Measurements from ENCODE around the gene FAM98A. TPM values are rescaled to one million over a fixed set of nuclear protein-coding genes. Genes with fewer than 3 reads are reported as not detected.

Gene FAM98A
- polyA plus RNA-seq, 3 donors: 1.9 to 9.6 (median 7.1) TPM

- H3K27ac ChIP-seq (ENCODE audit: low read depth in 1 of 2, low read length in 2 of 2): no peak overlapping the region
- no peaks in the 10 kb centered on the region for H3K79me2 ChIP-seq (ENCODE audit: insufficient read depth, low read length)
- H3K36me3 ChIP-seq (replicated peaks in 1 of 2; ENCODE audit: control insufficient read depth in 1 of 2, insufficient read depth in 2 of 2, low read length in 2 of 2): peaks cover 87 to 97% of the 10 kb centered on the region in 2 donors
- intact Hi-C loops (cut with micrococcal nuclease): loop anchor here in 1 of 2 donors (10.0 kb wide), 1 partner anchor 115 kb away; the partner anchor contains the start of gene RASGRP3
- H4K20me1 ChIP-seq (ENCODE audit: insufficient read depth, low read length): no peaks in the 10 kb centered on the region
- no peak overlapping the region for H3K4me3 Mint-ChIP-seq
- peaks cover 72 to 82% of the 10 kb centered on the region in 2 donors for H3K36me3 Mint-ChIP-seq
- H3K4me3 ChIP-seq (replicated peaks in 1 of 3; ENCODE audit: low read depth in 2 of 3, low read length in 3 of 3): no peak overlapping the region
- TF ChIP-seq CTCF (IDR thresholded peaks at IDR 0.05): no peak
- H3K9me3 ChIP-seq (replicated peaks in 1 of 2; ENCODE audit: control insufficient read depth in 1 of 2, insufficient read depth in 1 of 2, low read length in 2 of 2): no peaks in the 10 kb centered on the region
- H3K9me3 Mint-ChIP-seq: no peaks in the 10 kb centered on the region
- H3K4me2 ChIP-seq (replicated peaks; ENCODE audit: extremely low read depth, low read length, poor library complexity, severe bottlenecking): no peak overlapping the region
- H3K27me3 Mint-ChIP-seq (ENCODE audit: low read depth in 3 of 3): no peaks in the 10 kb centered on the region
- no peak overlapping the region for H2AFZ ChIP-seq (ENCODE audit: insufficient read depth, low read depth, low read length, poor library complexity, severe bottlenecking)
- no peak overlapping the region for H3K27ac Mint-ChIP-seq
- H3K4me1 ChIP-seq (ENCODE audit: control insufficient read depth in 1 of 2, insufficient read depth in 2 of 2, low read length in 2 of 2): no peaks in the 10 kb centered on the region
- DNase-seq: no peak
- no peak overlapping the region for H3K9ac ChIP-seq (ENCODE audit: insufficient read depth, low read length, poor library complexity, severe bottlenecking)
- H3K4me1 Mint-ChIP-seq: no peaks in the 10 kb centered on the region
- no peaks in the 10 kb centered on the region for H3K27me3 ChIP-seq (ENCODE audit: control insufficient read depth in 2 of 2, insufficient read depth in 2 of 2, low read length in 2 of 2)
- WGBS (ENCODE audit: insufficient coverage): no CpG with 5 or more reads among the region's 1 CpG
These were observed 9.7 kb downstream of the FAM98A start for GRCh38 chr2:33589444-33589843.

GRCh38 chr2:33588232-33588631 is 10.9 kb downstream of the FAM98A start:
- Histone ChIP-seq H3K9me3 (replicated peaks in 1 of 2; ENCODE audit: control insufficient read depth in 1 of 2, insufficient read depth in 1 of 2, low read length in 2 of 2) (no peaks in the 10 kb centered on the region), H2AFZ (ENCODE audit: insufficient read depth, low read depth, low read length, poor library complexity, severe bottlenecking) (no peak overlapping the region), H3K36me3 (replicated peaks in 1 of 2; ENCODE audit: control insufficient read depth in 1 of 2, insufficient read depth in 2 of 2, low read length in 2 of 2) (peaks cover 88 to 98% of the 10 kb centered on the region in 2 donors), H3K4me3 (replicated peaks in 1 of 3; ENCODE audit: low read depth in 2 of 3, low read length in 3 of 3) (no peak overlapping the region), H3K4me2 (replicated peaks; ENCODE audit: extremely low read depth, low read length, poor library complexity, severe bottlenecking) (no peak overlapping the region), H3K9ac (ENCODE audit: insufficient read depth, low read length, poor library complexity, severe bottlenecking) (no peak overlapping the region), H4K20me1 (ENCODE audit: insufficient read depth, low read length) (no peaks in the 10 kb centered on the region), H3K27ac (ENCODE audit: low read depth in 1 of 2, low read length in 2 of 2) (no peak overlapping the region), H3K79me2 (ENCODE audit: insufficient read depth, low read length) (no peaks in the 10 kb centered on the region), H3K27me3 (ENCODE audit: control insufficient read depth in 2 of 2, insufficient read depth in 2 of 2, low read length in 2 of 2) (no peaks in the 10 kb centered on the region), H3K4me1 (ENCODE audit: control insufficient read depth in 1 of 2, insufficient read depth in 2 of 2, low read length in 2 of 2) (no peaks in the 10 kb centered on the region)
- Mint-ChIP-seq H3K36me3 (peaks cover 69 to 78% of the 10 kb centered on the region in 2 donors), H3K27ac (no peak overlapping the region), H3K27me3 (ENCODE audit: low read depth in 3 of 3) (no peaks in the 10 kb centered on the region), H3K4me1 (no peaks in the 10 kb centered on the region), H3K9me3 (no peaks in the 10 kb centered on the region), H3K4me3 (no peak overlapping the region)
- TF ChIP-seq CTCF (IDR thresholded peaks at IDR 0.05): no peak
- intact Hi-C loops (cut with micrococcal nuclease): loop anchor here in 1 of 2 donors (10.0 kb wide), 1 partner anchor 113 kb away; the partner anchor contains the start of gene RASGRP3
- WGBS (ENCODE audit: insufficient coverage): 100% methylated on average over 1 of the region's 2 CpGs
- no peak for DNase-seq
